Brain microvascular endothelial cell (primary cell): ENCODE results near the gene P2RX1.

Experiments used
- DNase-seq: peaks from one replicate; pipeline ENCODE4 v3.0.0-alpha.2; 2020
- H3K27ac ChIP-seq: fragments of 250-450 bp; sonication (Bioruptor Pico); 2 replicates; pipeline ENCODE4 v1.5.1; 2020; ENCODE audit warnings: mild to moderate bottlenecking, moderate library complexity
- H3K27me3 ChIP-seq: fragments of 250-450 bp; sonication (Bioruptor Pico); replicated peaks from 2 replicates; pipeline ENCODE4 v1.5.1; 2020; ENCODE audit warnings: mild to moderate bottlenecking
- H3K36me3 ChIP-seq: fragments of 250-450 bp; sonication (Bioruptor Pico); replicated peaks from 2 replicates; pipeline ENCODE4 v1.5.1; 2020; ENCODE audit warnings: mild to moderate bottlenecking
- H3K4me3 ChIP-seq: 2 replicates; pipeline ENCODE4 v1.5.1; 2011; ENCODE audit warnings: low read depth, mild to moderate bottlenecking, control low read depth, low read length, moderate library complexity
- CTCF ChIP-seq: IDR thresholded peaks from 2 replicates; pipeline ENCODE4 v1.5.1; 2011; ENCODE audit warnings: low read depth, mild to moderate bottlenecking, moderate library complexity, low read length, control low read depth, inconsistent platforms; ENCODE audit errors: missing control alignments
- in situ Hi-C: cut with HindIII; loops from 2 replicates; pipeline ENCODE4 v1.10.0; 2017; ENCODE audit warnings: low sequenced_read_pairs, low pct_ligation_motif_present

The P2RX1 gene

DNA sequence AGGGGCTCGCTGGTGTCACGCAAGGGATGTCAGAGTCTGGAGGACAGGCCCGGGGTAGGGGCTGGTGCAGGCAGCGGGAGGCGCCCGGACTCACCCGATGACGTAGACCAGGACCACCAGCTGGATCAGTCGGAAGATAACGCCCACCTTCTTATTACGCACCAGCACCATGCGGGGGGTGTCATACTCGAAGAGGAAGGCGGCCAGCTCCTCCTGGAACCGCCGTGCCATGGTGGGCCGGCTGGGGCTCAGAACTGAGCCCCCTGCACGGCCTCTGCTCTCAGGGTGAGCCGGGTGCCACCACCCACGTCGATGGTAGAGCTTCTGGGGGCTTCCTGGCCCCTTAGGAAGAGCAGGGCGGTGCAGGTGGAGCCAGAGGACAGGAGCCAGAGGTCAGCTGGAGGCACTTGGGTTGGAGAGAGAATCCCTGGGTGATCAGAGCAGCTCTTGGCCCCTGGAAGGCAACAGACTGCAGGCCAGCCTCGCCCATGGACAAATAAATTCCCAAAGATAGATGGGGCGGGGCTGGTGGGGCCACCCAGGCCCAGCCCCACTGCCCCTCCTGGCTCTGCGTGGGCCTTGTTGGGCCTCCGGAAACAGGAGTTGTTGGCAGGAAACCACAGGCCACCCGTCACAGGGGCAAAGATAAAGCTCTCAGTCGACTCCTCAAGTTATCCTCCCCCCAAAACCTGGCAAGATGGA, at the start of gene P2RX1:
TSS of gene P2RX1 (minus strand) at position 471 of the 702 bp plus-strand sequence. CDS start at position 231, 240 bp downstream.
- Histone ChIP-seq H3K36me3 (no peaks in the 10 kb centered on the region), H3K27me3 (no peaks in the 10 kb centered on the region), H3K27ac (no peak within 1 kb of the TSS), H3K4me3 (no peak within 1 kb of the TSS)
- no peak for TF ChIP-seq CTCF
- DNase-seq, result no peak
- in situ Hi-C loops, result no loop called here

DNA sequence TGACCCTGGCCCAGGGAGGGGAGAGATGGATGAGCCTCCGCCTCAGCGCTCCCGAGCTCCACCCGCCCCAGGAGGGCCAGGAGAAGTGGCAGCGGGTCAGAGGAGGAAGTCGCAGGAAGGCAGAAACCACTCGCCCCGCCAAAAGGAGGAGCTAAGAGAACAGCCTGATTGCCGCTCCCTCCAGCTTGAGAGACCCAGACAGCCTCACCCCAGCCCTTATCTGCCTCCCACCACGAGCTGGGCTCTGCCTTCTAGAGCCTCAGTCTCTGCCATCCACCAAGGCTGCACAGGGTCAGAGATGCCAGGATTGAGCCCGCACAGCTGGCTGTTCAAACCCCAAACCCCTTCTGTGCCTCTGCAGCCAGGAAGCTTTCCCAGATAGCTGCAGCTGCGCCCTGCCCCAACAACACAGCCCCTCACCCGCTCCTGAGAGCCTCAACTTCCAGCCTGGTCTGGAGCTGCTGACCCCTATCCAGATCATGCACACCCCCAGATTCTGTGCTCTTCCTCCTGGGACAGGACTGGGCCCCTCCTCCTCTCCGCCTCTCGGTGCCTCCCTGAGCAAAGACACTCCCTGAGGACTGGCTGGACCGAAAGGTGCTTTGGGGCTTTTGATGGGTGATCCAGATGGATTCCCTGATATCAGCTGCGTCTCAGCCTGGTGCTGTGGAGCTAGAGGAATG, 49.0 kb upstream of the P2RX1 start:
- peak overlapping the region; percentile 43 for H3K4me3 ChIP-seq
- H3K36me3 ChIP-seq, result no peaks in the 10 kb centered on the region
- no peak for DNase-seq

GRCh38 chr17:3964203-3965117, 48.2 kb upstream of the P2RX1 start, which contains the start of gene ATP2A3:
Gene ATP2A3 (minus strand): TSS chr17:3964437. CDS start chr17:3964291, 146 bp downstream.
- no peak within 1 kb of the TSS for H3K27ac ChIP-seq
- no peak for DNase-seq
- peaks cover 15% of the 10 kb centered on the region for H3K27me3 ChIP-seq
- in situ Hi-C loops, result no loop called here
- H3K36me3 ChIP-seq, result no peaks in the 10 kb centered on the region
- H3K4me3 ChIP-seq, result peak within 1 kb of the TSS; percentile 43
- no peak for TF ChIP-seq CTCF

More for the DNA sequence above, 49.0 kb upstream of the P2RX1 start:
- H3K27me3 ChIP-seq, result peaks cover 15% of the 10 kb centered on the region
- H3K27ac ChIP-seq, result no peak overlapping the region
- in situ Hi-C loops, result no loop called here
- TF ChIP-seq CTCF, result peak; percentile 3

DNA sequence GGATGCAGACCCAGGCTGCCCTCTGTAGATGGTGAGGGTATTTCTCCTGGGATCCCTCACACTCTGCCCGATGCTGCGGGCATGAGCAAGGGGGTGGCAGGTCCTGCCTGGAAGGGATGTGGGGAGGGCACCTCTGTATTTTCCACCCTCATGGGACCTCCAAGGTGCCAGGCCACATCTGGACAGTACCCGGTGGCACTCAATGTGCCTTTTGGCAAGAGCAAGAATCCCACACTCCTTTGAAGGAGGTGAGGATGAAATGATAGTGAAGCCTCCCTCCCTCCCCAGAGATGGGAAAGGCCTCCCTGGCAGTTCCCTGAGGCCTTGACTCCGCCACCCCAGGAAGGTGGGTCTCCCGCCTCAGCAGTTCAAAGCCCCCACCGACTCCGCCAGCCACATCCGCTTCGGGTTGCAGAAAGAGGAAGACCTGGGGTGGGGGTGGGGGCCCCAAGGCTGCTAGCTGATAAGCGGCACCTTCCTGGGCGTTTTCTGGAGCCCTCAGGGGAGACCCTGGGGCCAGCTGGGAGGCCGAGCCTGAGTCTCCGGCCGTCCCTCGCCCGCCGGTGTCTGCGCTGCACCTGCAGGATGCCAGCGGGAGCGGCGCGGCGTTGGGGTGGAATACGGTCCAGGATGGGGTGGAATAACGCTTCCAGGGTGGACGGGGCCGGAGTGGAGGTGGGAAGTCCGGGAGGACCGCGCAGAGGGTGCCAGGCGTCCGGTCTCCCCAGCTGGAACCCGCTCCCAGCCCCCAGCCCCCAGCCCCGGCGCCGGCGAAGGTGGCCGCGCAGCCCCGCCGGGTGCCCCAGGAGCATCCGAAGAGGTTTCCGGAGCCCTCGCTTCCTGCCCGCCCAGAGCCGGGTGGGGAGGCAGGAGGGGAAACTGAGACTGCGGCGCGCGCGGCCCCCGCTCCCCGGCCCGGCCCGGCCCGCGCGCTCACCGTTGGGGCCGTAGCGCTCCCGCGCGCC, 47.3 kb upstream of the P2RX1 start:
- no peaks in the 10 kb centered on the region for H3K36me3 ChIP-seq
- peaks cover 15% of the 10 kb centered on the region for H3K27me3 ChIP-seq
- no peak for DNase-seq
- no peak overlapping the region for H3K27ac ChIP-seq
- H3K4me3 ChIP-seq, result peak overlapping the region; percentile 3
- TF ChIP-seq CTCF, result no peak
- in situ Hi-C loops, result no loop called here

DNA sequence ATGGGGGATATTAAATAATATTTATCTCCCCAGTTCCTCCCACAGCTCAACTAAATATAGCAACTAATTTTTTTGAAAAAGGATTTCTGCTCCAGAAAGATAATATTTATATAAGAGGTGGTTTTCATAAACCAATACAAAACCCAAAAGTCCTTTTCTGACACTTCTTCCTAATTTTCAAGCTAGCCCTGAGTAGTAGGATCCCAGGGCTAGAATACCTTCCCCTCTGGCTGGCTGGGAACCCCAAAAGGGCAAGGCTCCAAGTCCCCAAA, 46.6 kb upstream of the P2RX1 start:
- Histone ChIP-seq H3K4me3 (no peak overlapping the region), H3K27me3 (peaks cover 15% of the 10 kb centered on the region)

More for the DNA sequence above, 46.6 kb upstream of the P2RX1 start:
- in situ Hi-C loops, result no loop called here
- Histone ChIP-seq H3K27ac (no peak overlapping the region), H3K36me3 (no peaks in the 10 kb centered on the region)
- TF ChIP-seq CTCF, result no peak
- no peak for DNase-seq
